Measurements from ENCODE around the gene SYT6. TPM values are rescaled to one million over a fixed set of nuclear protein-coding genes. Genes with fewer than 3 reads are reported as not detected.

Gene SYT6
- total RNA-seq, 1 experiment from 2014 or later: 54.2 TPM

DNA sequence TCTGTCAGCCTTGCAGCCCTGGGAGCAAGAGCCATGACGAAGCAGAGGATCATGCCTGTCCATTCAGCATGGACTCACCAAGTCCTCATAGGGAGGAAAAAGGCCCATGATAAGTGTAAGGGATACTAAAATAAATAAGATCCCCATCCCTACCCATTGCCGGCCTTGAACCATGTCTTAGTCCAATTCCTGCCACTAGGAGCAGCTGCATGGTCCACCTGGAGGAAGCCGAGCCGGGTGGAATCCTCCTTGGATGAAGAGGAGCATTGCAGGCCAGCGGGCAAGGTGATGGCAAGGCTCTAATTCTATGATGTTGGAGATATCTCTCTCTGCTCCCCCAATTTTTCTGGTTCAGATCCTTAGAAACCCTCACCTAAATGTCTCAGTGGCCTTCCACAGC is 38.7 kb upstream of the SYT6 start (continued):
- TF ChIP-seq E2F1 (CRISPR knock-in tag; IDR thresholded peaks at IDR 0.05): no peak
- no peak for TF ChIP-seq USF2 (CRISPR knock-in tag; IDR thresholded peaks at IDR 0.05)
- no peak for TF ChIP-seq ATF1 (CRISPR knock-in tag; IDR thresholded peaks at IDR 0.05)

- Mint-ChIP-seq H3K27me3 (ENCODE audit: low read depth) (peaks cover 65% of the 10 kb centered on the region), H3K4me1 (peaks cover 4% of the 10 kb centered on the region; the same call in 1 of the 2 replicates), H3K9me3 (peaks cover 10% of the 10 kb centered on the region), H3K4me3 (no peak overlapping the region), H3K27ac (no peak overlapping the region), H3K36me3 (no peaks in the 10 kb centered on the region)
- DNase-seq (ENCODE audit: low spot score) (no peak), ATAC-seq (no peak)
- CTCF ChIA-PET: no interaction called here
- no peak for TF ChIP-seq GRHL2 (CRISPR knock-in tag; IDR thresholded peaks at IDR 0.05; ENCODE audit: insufficient replicate concordance, severe bottlenecking)
- TF ChIP-seq ZNF317 (CRISPR knock-in tag; IDR thresholded peaks at IDR 0.05; ENCODE audit: borderline replicate concordance, low read depth): no peak
- TF ChIP-seq SMAD3 (CRISPR knock-in tag; IDR thresholded peaks at IDR 0.05; ENCODE audit: borderline replicate concordance): no peak
- no peak for TF ChIP-seq CDX4 (CRISPR knock-in tag; IDR thresholded peaks at IDR 0.05; ENCODE audit: borderline replicate concordance)
- TF ChIP-seq ZNF263 (CRISPR knock-in tag; IDR thresholded peaks at IDR 0.05; ENCODE audit: low read depth): no peak
- TF ChIP-seq E2F5 (CRISPR knock-in tag; IDR thresholded peaks at IDR 0.05): no peak
- no peak for TF ChIP-seq NR2C2 (CRISPR knock-in tag; IDR thresholded peaks at IDR 0.05)
- no peak for TF ChIP-seq E2F1 (CRISPR knock-in tag; IDR thresholded peaks at IDR 0.05)
- no peak for TF ChIP-seq ZNF121 (CRISPR knock-in tag; IDR thresholded peaks at IDR 0.05)
- TF ChIP-seq EMX1 (CRISPR knock-in tag; IDR thresholded peaks at IDR 0.05): no peak
- POLR2A ChIA-PET: no interaction called here
Measured at GRCh38 chr1:114189398-114189797, 35.7 kb upstream of the SYT6 start.

- DNase-seq (ENCODE audit: low spot score): no peak
- CTCF ChIA-PET: no interaction called here
- TF ChIP-seq, protein P1, sequence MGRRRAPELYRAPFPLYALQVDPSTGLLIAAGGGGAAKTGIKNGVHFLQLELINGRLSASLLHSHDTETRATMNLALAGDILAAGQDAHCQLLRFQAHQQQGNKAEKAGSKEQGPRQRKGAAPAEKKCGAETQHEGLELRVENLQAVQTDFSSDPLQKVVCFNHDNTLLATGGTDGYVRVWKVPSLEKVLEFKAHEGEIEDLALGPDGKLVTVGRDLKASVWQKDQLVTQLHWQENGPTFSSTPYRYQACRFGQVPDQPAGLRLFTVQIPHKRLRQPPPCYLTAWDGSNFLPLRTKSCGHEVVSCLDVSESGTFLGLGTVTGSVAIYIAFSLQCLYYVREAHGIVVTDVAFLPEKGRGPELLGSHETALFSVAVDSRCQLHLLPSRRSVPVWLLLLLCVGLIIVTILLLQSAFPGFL (CRISPR knock-in tag; IDR thresholded peaks at IDR 0.05; ENCODE audit: borderline replicate concordance): no peak
- TF ChIP-seq, protein P2, sequence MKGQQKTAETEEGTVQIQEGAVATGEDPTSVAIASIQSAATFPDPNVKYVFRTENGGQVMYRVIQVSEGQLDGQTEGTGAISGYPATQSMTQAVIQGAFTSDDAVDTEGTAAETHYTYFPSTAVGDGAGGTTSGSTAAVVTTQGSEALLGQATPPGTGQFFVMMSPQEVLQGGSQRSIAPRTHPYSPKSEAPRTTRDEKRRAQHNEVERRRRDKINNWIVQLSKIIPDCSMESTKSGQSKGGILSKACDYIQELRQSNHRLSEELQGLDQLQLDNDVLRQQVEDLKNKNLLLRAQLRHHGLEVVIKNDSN (CRISPR knock-in tag; IDR thresholded peaks at IDR 0.05): no peak
- TF ChIP-seq GTF2I (CRISPR knock-in tag; conservative IDR thresholded peaks at IDR 0.05) (no peak), EMX1 (CRISPR knock-in tag; IDR thresholded peaks at IDR 0.05) (no peak), OVOL2 (CRISPR knock-in tag; IDR thresholded peaks at IDR 0.05; ENCODE audit: borderline replicate concordance) (no peak), ZNF121 (CRISPR knock-in tag; IDR thresholded peaks at IDR 0.05) (no peak), IRF2 (CRISPR knock-in tag; IDR thresholded peaks at IDR 0.05; ENCODE audit: borderline replicate concordance, low read depth) (no peak), ATF3 (CRISPR knock-in tag; conservative IDR thresholded peaks at IDR 0.05) (no peak), ETV6 (CRISPR knock-in tag; IDR thresholded peaks at IDR 0.05) (no peak), NR2C2 (CRISPR knock-in tag; IDR thresholded peaks at IDR 0.05) (no peak), ZBTB21 (CRISPR knock-in tag; IDR thresholded peaks at IDR 0.05; ENCODE audit: borderline replicate concordance) (no peak)
- TF ChIP-seq, protein P3, sequence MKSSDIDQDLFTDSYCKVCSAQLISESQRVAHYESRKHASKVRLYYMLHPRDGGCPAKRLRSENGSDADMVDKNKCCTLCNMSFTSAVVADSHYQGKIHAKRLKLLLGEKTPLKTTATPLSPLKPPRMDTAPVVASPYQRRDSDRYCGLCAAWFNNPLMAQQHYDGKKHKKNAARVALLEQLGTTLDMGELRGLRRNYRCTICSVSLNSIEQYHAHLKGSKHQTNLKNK (CRISPR knock-in tag; IDR thresholded peaks at IDR 0.05): no peak
- TF ChIP-seq, protein P4, sequence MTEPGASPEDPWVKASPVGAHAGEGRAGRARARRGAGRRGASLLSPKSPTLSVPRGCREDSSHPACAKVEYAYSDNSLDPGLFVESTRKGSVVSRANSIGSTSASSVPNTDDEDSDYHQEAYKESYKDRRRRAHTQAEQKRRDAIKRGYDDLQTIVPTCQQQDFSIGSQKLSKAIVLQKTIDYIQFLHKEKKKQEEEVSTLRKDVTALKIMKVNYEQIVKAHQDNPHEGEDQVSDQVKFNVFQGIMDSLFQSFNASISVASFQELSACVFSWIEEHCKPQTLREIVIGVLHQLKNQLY (CRISPR knock-in tag; IDR thresholded peaks at IDR 0.05): no peak
Measured at GRCh38 chr1:114181356-114181755, 27.7 kb upstream of the SYT6 start.

More at GRCh38 chr1:114181356-114181755, 27.7 kb upstream of the SYT6 start:
- H3K36me3 Mint-ChIP-seq: no peaks in the 10 kb centered on the region; the same call in 1 of the 2 replicates
- H3K4me1 Mint-ChIP-seq: peaks cover 13% of the 10 kb centered on the region
- H3K27me3 Mint-ChIP-seq (ENCODE audit: low read depth): peaks cover 25% of the 10 kb centered on the region
- H3K27ac Mint-ChIP-seq: no peak overlapping the region
- peaks cover 5% of the 10 kb centered on the region for H3K9me3 Mint-ChIP-seq
- H3K4me3 Mint-ChIP-seq: no peak overlapping the region
- POLR2A ChIA-PET: no interaction called here
- peak; percentile 69 for ATAC-seq
